Endothelial cell of umbilical vein (primary cell): ENCODE measurements around the gene ADAMTS6.

Source experiments
- CTCF ChIP-seq, 2 donors: IDR thresholded peaks; 1 replicate in 1 of 2; 2 replicates in 1 of 2; pipeline ENCODE4 v1.5.1; 2011; ENCODE audit warnings: low read length in 2 of 2, mild to moderate bottlenecking in 2 of 2, moderate library complexity in 2 of 2, control low read depth in 1 of 2, inconsistent platforms in 1 of 2, low read depth in 1 of 2; ENCODE audit not compliant: insufficient read depth in 1 of 2; ENCODE audit errors: extremely low read depth in 1 of 2
- EZH2 ChIP-seq: IDR thresholded peaks from 2 replicates; pipeline ENCODE4 v1.6.1; 2012; ENCODE audit warnings: borderline replicate concordance, low read depth, mild to moderate bottlenecking, moderate library complexity, low read length, inconsistent platforms; ENCODE audit not compliant: severe bottlenecking
- FOS ChIP-seq: IDR thresholded peaks from 2 replicates; pipeline ENCODE4 v1.6.1; 2011; ENCODE audit warnings: mild to moderate bottlenecking, low read length, moderate library complexity, borderline replicate concordance; ENCODE audit not compliant: insufficient read depth
- GATA2 ChIP-seq: IDR thresholded peaks from 2 replicates; pipeline ENCODE4 v1.7.0; 2011; ENCODE audit warnings: low read depth, mild to moderate bottlenecking, moderate library complexity, mixed read lengths, low read length; ENCODE audit not compliant: insufficient read length, insufficient read depth
- JUN ChIP-seq: IDR thresholded peaks from 2 replicates; pipeline ENCODE4 v1.6.1; 2011; ENCODE audit warnings: borderline replicate concordance, low read depth; ENCODE audit not compliant: insufficient read length, insufficient read depth
- MAX ChIP-seq: IDR thresholded peaks from 2 replicates; pipeline ENCODE4 v1.6.1; 2011; ENCODE audit not compliant: insufficient read depth, insufficient read length
- MYC ChIP-seq: IDR thresholded peaks from one replicate; pipeline ENCODE4 v1.6.1; 2011; ENCODE audit warnings: mild to moderate bottlenecking, low read depth, low read length
- POLR2A ChIP-seq: IDR thresholded peaks from 2 replicates; pipeline ENCODE4 v1.6.1; 2012; ENCODE audit warnings: low read depth, mild to moderate bottlenecking, control low read depth, low read length
- POLR2AphosphoS5 ChIP-seq: IDR thresholded peaks from 2 replicates; pipeline ENCODE4 v1.6.1; 2012; ENCODE audit warnings: low read depth, mild to moderate bottlenecking, control low read depth, low read length, moderate library complexity; ENCODE audit not compliant: insufficient read depth

- no peak for TF ChIP-seq CTCF (IDR thresholded peaks at IDR 0.05; ENCODE audit: extremely low read depth in 1 of 2, insufficient read depth in 1 of 2, low read depth in 1 of 2, low read length in 2 of 2)
- TF ChIP-seq EZH2, result no peak
- TF ChIP-seq MAX, result no peak
- peak; percentile 12 for TF ChIP-seq POLR2AphosphoS5
- TF ChIP-seq POLR2A, result no peak
- TF ChIP-seq MYC, result no peak
- TF ChIP-seq FOS, result no peak
- TF ChIP-seq JUN, result no peak
- TF ChIP-seq GATA2, result peak; percentile 32
These were observed 219.1 kb downstream of the ADAMTS6 start for GRCh38 chr5:65262649-65263059.
